ENCODE data around the gene RFTN1.

Gene RFTN1

DNA sequence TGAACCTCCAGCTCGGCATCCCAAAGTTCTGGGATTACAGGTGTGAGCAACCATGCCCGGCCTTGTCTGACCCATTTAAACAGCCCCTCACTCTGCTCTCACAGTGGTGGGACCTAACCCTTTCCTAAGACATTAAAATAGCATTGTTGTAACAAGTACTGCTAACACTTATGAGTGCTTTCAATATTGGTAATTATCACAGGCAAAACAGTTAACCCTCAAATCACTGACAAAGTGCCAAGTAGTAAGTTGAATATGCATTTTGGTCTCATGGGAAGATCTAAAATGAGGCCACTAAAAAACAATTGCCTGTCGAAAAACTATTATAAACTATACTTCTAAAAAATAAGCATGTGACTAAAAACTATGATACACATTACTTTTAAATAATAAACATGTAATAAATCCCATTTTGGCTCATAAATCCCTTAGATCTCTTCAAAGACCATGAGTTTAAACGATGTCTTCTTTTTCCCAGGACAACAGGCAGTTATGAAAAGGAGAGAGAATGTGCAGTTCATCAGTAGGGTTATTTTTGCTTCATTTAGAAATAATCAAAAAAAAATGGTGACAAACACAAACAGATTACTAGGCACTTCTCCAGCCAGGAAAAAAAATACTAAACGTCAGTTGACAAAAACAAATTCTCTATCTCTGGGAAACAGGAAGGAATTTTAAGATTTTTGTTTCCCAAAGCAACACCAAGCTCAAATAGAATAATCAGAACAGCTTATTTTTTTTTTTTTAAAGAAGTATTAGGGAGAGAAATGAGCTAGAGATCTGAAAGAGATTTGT lies 95.4 kb downstream of the RFTN1 start:
- no CpG with 5 or more reads among the region's 5 CpGs for WGBS (ENCODE audit: extremely low coverage, insufficient coverage, low lambda C conversion rate)
- no peak overlapping the region for H3K9ac ChIP-seq (ENCODE audit: low read length)
- DNase-seq = no peak
- peaks cover 3% of the 10 kb centered on the region for H3K4me1 ChIP-seq (ENCODE audit: control insufficient read depth, low read depth, low read length)
- H3K18ac ChIP-seq (ENCODE audit: low read length) = no peak overlapping the region
- no peak overlapping the region for H3K56ac ChIP-seq (ENCODE audit: low read length)
- H3K36me3 ChIP-seq (ENCODE audit: control insufficient read depth, insufficient read depth, low read length) = no peaks in the 10 kb centered on the region
- no peak overlapping the region for H2BK5ac ChIP-seq (ENCODE audit: low read length)
- no peaks in the 10 kb centered on the region for H3K79me1 ChIP-seq (ENCODE audit: low read length)
- H3K4me3 ChIP-seq (ENCODE audit: low read length) = no peak overlapping the region
- H3K23ac ChIP-seq (ENCODE audit: low read length) = no peak overlapping the region
- no peak overlapping the region for H3K4me2 ChIP-seq (ENCODE audit: low read length)
- no peak overlapping the region for H3K4ac ChIP-seq (ENCODE audit: low read depth, low read length)
- H3K79me2 ChIP-seq (ENCODE audit: control insufficient read depth, insufficient read depth, low read length) = no peaks in the 10 kb centered on the region
- no peak overlapping the region for H2BK15ac ChIP-seq (replicated peaks; ENCODE audit: low read depth)
- no peak overlapping the region for H4K8ac ChIP-seq (ENCODE audit: low read depth, low read length)
- H4K5ac ChIP-seq (ENCODE audit: low read length) = no peak overlapping the region
- H2AK5ac ChIP-seq (ENCODE audit: low read length) = no peak overlapping the region
- H2BK120ac ChIP-seq (ENCODE audit: low read depth, low read length) = no peak overlapping the region
- H3K27ac ChIP-seq (ENCODE audit: low read depth, low read length) = no peak overlapping the region
- H3K27me3 ChIP-seq (ENCODE audit: insufficient read depth, low read length, poor library complexity) = no peaks in the 10 kb centered on the region

DNA sequence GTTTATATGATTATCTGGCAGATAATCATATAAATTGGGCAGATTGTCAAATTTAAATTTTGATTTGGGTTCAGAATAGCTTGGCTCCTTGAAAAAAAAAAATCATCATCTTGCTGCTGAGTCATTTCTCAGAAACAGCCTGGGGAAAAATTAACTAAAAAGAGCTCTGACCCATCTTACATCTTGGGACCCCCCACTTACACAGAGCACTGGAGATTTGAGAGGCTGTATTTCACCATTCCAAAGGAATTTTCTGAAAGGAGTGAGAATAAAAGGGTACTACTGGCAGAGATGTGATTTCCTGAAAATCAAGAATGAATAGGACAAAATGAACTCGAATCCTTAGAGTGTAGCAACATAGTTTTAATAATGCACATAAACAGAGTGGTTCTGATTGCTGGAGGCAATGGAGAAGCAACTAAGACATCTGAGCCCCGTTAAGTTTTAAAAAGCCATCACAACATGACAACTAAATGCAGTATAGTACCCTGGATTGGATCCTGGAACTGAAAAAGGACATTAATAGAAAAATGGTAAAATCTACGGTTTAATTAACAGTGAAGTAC lies 97.5 kb downstream of the RFTN1 start:
- H3K4me2 ChIP-seq (ENCODE audit: low read length) = no peak overlapping the region
- H2BK120ac ChIP-seq (ENCODE audit: low read depth, low read length) = no peak overlapping the region
- H2AK5ac ChIP-seq (ENCODE audit: low read length) = no peak overlapping the region
- no peak overlapping the region for H3K18ac ChIP-seq (ENCODE audit: low read length)
- H2BK15ac ChIP-seq (replicated peaks; ENCODE audit: low read depth) = no peak overlapping the region
- H3K56ac ChIP-seq (ENCODE audit: low read length) = no peak overlapping the region
- H3K4me1 ChIP-seq (ENCODE audit: control insufficient read depth, low read depth, low read length) = peaks cover 3% of the 10 kb centered on the region
- H3K4ac ChIP-seq (ENCODE audit: low read depth, low read length) = no peak overlapping the region
- H4K8ac ChIP-seq (ENCODE audit: low read depth, low read length) = no peak overlapping the region
- H3K79me1 ChIP-seq (ENCODE audit: low read length) = no peaks in the 10 kb centered on the region
- no peaks in the 10 kb centered on the region for H3K36me3 ChIP-seq (ENCODE audit: control insufficient read depth, insufficient read depth, low read length)
- no peak overlapping the region for H2BK5ac ChIP-seq (ENCODE audit: low read length)
- whole genome bisulfite sequencing (ENCODE audit: extremely low coverage, insufficient coverage, low lambda C conversion rate) = no CpG with 5 or more reads among the region's 3 CpGs
- H3K9ac ChIP-seq (ENCODE audit: low read length) = no peak overlapping the region
- DNase-seq = no peak
- H3K23ac ChIP-seq (ENCODE audit: low read length) = no peak overlapping the region
- H3K27ac ChIP-seq (ENCODE audit: low read depth, low read length) = no peak overlapping the region
- no peak overlapping the region for H4K5ac ChIP-seq (ENCODE audit: low read length)
- no peaks in the 10 kb centered on the region for H3K27me3 ChIP-seq (ENCODE audit: insufficient read depth, low read length, poor library complexity)
- H3K79me2 ChIP-seq (ENCODE audit: control insufficient read depth, insufficient read depth, low read length) = no peaks in the 10 kb centered on the region
- H3K4me3 ChIP-seq (ENCODE audit: low read length) = no peak overlapping the region

DNA sequence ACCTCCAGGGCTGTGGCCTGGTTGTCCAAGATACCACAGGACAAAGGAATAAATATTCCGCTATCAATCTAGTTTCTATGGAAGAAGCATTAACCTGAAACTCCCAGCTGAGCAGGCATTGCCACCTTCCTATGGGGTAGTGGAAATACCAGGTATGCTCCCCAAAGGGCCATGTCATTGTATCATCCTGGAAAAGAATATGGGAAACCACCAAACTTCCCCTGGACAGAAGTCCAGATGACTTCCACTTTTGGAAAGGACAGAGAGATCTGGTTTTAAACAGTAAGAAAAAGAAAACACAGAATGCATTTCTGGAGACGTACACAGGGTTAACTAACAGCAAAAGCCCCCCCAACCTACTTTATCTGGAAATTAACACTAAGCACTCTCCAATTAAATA lies 100.2 kb downstream of the RFTN1 start:
- Histone ChIP-seq H2BK5ac (ENCODE audit: low read length) (no peak overlapping the region), H4K8ac (ENCODE audit: low read depth, low read length) (no peak overlapping the region), H3K4me1 (ENCODE audit: control insufficient read depth, low read depth, low read length) (no peaks in the 10 kb centered on the region), H3K56ac (ENCODE audit: low read length) (no peak overlapping the region), H3K23ac (ENCODE audit: low read length) (no peak overlapping the region), H3K27me3 (ENCODE audit: insufficient read depth, low read length, poor library complexity) (no peaks in the 10 kb centered on the region), H3K27ac (ENCODE audit: low read depth, low read length) (no peak overlapping the region), H2BK120ac (ENCODE audit: low read depth, low read length) (no peak overlapping the region), H3K79me1 (ENCODE audit: low read length) (no peaks in the 10 kb centered on the region), H2AK5ac (ENCODE audit: low read length) (no peak overlapping the region), H2BK15ac (replicated peaks; ENCODE audit: low read depth) (no peak overlapping the region), H3K4me2 (ENCODE audit: low read length) (no peak overlapping the region), H3K18ac (ENCODE audit: low read length) (no peak overlapping the region), H3K4ac (ENCODE audit: low read depth, low read length) (no peak overlapping the region), H3K36me3 (ENCODE audit: control insufficient read depth, insufficient read depth, low read length) (no peaks in the 10 kb centered on the region), H3K9ac (ENCODE audit: low read length) (no peak overlapping the region), H4K5ac (ENCODE audit: low read length) (no peak overlapping the region), H3K79me2 (ENCODE audit: control insufficient read depth, insufficient read depth, low read length) (no peaks in the 10 kb centered on the region), H3K4me3 (ENCODE audit: low read length) (no peak overlapping the region)
- no CpG with 5 or more reads among the region's 2 CpGs for WGBS (ENCODE audit: extremely low coverage, insufficient coverage, low lambda C conversion rate)
- DNase-seq = no peak

DNA sequence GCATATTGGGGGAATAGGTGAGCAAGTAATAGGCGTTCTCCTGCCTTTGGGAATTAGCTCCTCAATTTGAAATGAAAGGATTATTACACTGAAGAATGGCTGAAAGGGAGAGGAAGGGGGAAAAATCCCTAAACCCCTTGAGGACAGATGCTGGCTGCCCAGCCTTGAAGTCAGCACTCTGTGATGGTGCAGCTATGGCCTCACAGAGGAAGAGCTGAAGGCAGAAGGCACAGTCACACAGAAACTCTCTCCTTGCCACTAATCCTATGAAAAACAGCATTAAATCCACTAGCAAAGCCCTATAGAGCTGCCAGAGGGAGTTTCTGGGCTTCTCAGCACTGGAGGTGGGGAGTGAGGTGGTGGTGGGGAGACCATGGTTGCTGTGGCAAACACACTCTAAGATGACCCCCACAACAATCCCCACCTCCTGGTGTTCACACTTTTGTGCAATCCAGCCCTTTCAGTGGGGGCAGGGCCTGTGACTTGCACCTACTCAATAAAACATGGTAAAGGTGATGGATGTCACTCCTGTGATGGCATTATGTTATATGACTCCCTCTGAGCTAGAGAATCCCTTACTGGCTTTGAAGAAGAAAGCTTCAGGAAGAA lies 101.2 kb downstream of the RFTN1 start:
- no peak overlapping the region for H3K4me3 ChIP-seq (ENCODE audit: low read length)
- no peak overlapping the region for H3K4me2 ChIP-seq (ENCODE audit: low read length)
- no peak overlapping the region for H4K8ac ChIP-seq (ENCODE audit: low read depth, low read length)
- no peaks in the 10 kb centered on the region for H3K27me3 ChIP-seq (ENCODE audit: insufficient read depth, low read length, poor library complexity)
- H3K36me3 ChIP-seq (ENCODE audit: control insufficient read depth, insufficient read depth, low read length) = no peaks in the 10 kb centered on the region
- no peaks in the 10 kb centered on the region for H3K4me1 ChIP-seq (ENCODE audit: control insufficient read depth, low read depth, low read length)
- H2BK120ac ChIP-seq (ENCODE audit: low read depth, low read length) = no peak overlapping the region
- H3K18ac ChIP-seq (ENCODE audit: low read length) = no peak overlapping the region
- H3K23ac ChIP-seq (ENCODE audit: low read length) = no peak overlapping the region
- H3K27ac ChIP-seq (ENCODE audit: low read depth, low read length) = no peak overlapping the region
- H2BK15ac ChIP-seq (replicated peaks; ENCODE audit: low read depth) = no peak overlapping the region
- no peak overlapping the region for H2AK5ac ChIP-seq (ENCODE audit: low read length)
- no peak for DNase-seq
- no peak overlapping the region for H4K5ac ChIP-seq (ENCODE audit: low read length)
- H3K79me1 ChIP-seq (ENCODE audit: low read length) = no peaks in the 10 kb centered on the region
- no peak overlapping the region for H3K4ac ChIP-seq (ENCODE audit: low read depth, low read length)
- no peak overlapping the region for H2BK5ac ChIP-seq (ENCODE audit: low read length)
- no peak overlapping the region for H3K56ac ChIP-seq (ENCODE audit: low read length)
- no peaks in the 10 kb centered on the region for H3K79me2 ChIP-seq (ENCODE audit: control insufficient read depth, insufficient read depth, low read length)
- WGBS (ENCODE audit: extremely low coverage, insufficient coverage, low lambda C conversion rate) = no CpG with 5 or more reads among the region's 1 CpG
- no peak overlapping the region for H3K9ac ChIP-seq (ENCODE audit: low read length)

DNA sequence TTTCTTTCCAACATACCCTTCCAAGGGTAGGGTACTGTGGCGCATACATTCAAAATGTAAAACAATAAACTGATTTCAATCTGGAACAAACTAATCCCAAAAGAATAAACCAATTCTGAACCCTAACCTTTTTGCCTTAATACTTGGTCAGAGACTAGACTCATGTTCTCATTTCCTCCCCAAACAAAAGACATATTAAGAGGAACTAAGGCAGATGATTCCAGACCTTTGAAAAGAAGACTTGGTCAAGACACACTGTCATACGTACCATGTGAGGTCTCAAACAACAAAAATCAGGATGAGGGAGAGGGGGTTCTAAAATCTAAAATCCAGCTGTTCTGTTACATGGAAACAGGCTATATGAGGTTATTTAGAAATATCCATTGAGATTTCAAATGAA lies 102.1 kb downstream of the RFTN1 start:
- Histone ChIP-seq H3K4me3 (ENCODE audit: low read length) (no peak overlapping the region), H3K79me1 (ENCODE audit: low read length) (no peaks in the 10 kb centered on the region), H4K8ac (ENCODE audit: low read depth, low read length) (no peak overlapping the region), H4K5ac (ENCODE audit: low read length) (no peak overlapping the region), H3K27me3 (ENCODE audit: insufficient read depth, low read length, poor library complexity) (no peaks in the 10 kb centered on the region), H3K27ac (ENCODE audit: low read depth, low read length) (no peak overlapping the region), H3K23ac (ENCODE audit: low read length) (no peak overlapping the region), H3K9ac (ENCODE audit: low read length) (no peak overlapping the region), H3K4ac (ENCODE audit: low read depth, low read length) (no peak overlapping the region), H3K18ac (ENCODE audit: low read length) (no peak overlapping the region), H3K4me2 (ENCODE audit: low read length) (no peak overlapping the region), H3K79me2 (ENCODE audit: control insufficient read depth, insufficient read depth, low read length) (no peaks in the 10 kb centered on the region), H3K36me3 (ENCODE audit: control insufficient read depth, insufficient read depth, low read length) (no peaks in the 10 kb centered on the region), H3K56ac (ENCODE audit: low read length) (no peak overlapping the region), H2BK5ac (ENCODE audit: low read length) (no peak overlapping the region), H2AK5ac (ENCODE audit: low read length) (no peak overlapping the region), H3K4me1 (ENCODE audit: control insufficient read depth, low read depth, low read length) (no peaks in the 10 kb centered on the region), H2BK15ac (replicated peaks; ENCODE audit: low read depth) (no peak overlapping the region), H2BK120ac (ENCODE audit: low read depth, low read length) (no peak overlapping the region)
- DNase-seq = no peak
- no CpG with 5 or more reads among the region's 2 CpGs for WGBS (ENCODE audit: extremely low coverage, insufficient coverage, low lambda C conversion rate)
